ENCODE results near the gene LRRC4C. TPM values are rescaled to one million over a fixed set of nuclear protein-coding genes. Genes with fewer than 3 reads are reported as not detected.
"Not testable (repeated sequence)": the region's sequence is repeated elsewhere in the genome, so short reads cannot be mapped to it uniquely, and the experiment has no call there.

Gene LRRC4C
- total RNA-seq, 1 donor from 2014 or later: 2.7 TPM

- Histone ChIP-seq H3K36me3 (no peaks in the 10 kb centered on the region), H4K20me1 (ENCODE audit: low read depth) (no peaks in the 10 kb centered on the region), H2AFZ (replicated peaks) (no peak overlapping the region), H3K4me3 (no peak overlapping the region), H3K9me3 (ENCODE audit: low read depth) (no peaks in the 10 kb centered on the region), H3F3A (ENCODE audit: low read depth) (no peaks in the 10 kb centered on the region), H3K4me2 (no peak overlapping the region), H3K27ac (no peak overlapping the region), H3K79me2 (ENCODE audit: low read depth) (no peaks in the 10 kb centered on the region), H3K9ac (no peak overlapping the region), H3K27me3 (no peaks in the 10 kb centered on the region), H3K4me1 (peaks cover 8% of the 10 kb centered on the region)
- TF ChIP-seq EZH2 (IDR thresholded peaks at IDR 0.05) (no peak), CTCF (IDR thresholded peaks at IDR 0.05) (no peak), EZH2phosphoT487 (IDR thresholded peaks at IDR 0.05) (no peak)
- Mint-ChIP-seq H3K9me3 (no peaks in the 10 kb centered on the region), H3K4me1 (peaks cover 3% of the 10 kb centered on the region), H3K27ac (no peak overlapping the region), H3K27me3 (ENCODE audit: insufficient read depth, low read depth) (peaks cover 4% of the 10 kb centered on the region), H3K4me3 (no peak overlapping the region), H3K36me3 (no peaks in the 10 kb centered on the region)
- no peak for DNase-seq (ENCODE audit: low spot score)
Observed at GRCh38 chr11:40544162-40544561, 915.3 kb downstream of the LRRC4C start.

GRCh38 chr11:40542821-40543220 is 916.6 kb downstream of the LRRC4C start:
- H3K4me3 ChIP-seq: no peak overlapping the region
- no peaks in the 10 kb centered on the region for H4K20me1 ChIP-seq (ENCODE audit: low read depth)
- no peak for DNase-seq (ENCODE audit: low spot score)
- H3K79me2 ChIP-seq (ENCODE audit: low read depth): no peaks in the 10 kb centered on the region
- no peaks in the 10 kb centered on the region for H3K27me3 ChIP-seq
- no peaks in the 10 kb centered on the region for H3K36me3 Mint-ChIP-seq
- no peaks in the 10 kb centered on the region for H3F3A ChIP-seq (ENCODE audit: low read depth)
- no peak overlapping the region for H3K27ac ChIP-seq
- H3K4me1 Mint-ChIP-seq: peaks cover 3% of the 10 kb centered on the region
- no peak overlapping the region for H2AFZ ChIP-seq (replicated peaks)
- H3K36me3 ChIP-seq: no peaks in the 10 kb centered on the region
- H3K9me3 Mint-ChIP-seq: no peaks in the 10 kb centered on the region
- peaks cover 8% of the 10 kb centered on the region for H3K4me1 ChIP-seq
- no peak overlapping the region for H3K27ac Mint-ChIP-seq
- peaks cover 2% of the 10 kb centered on the region for H3K27me3 Mint-ChIP-seq (ENCODE audit: insufficient read depth, low read depth)
- no peak overlapping the region for H3K4me2 ChIP-seq
- no peak overlapping the region for H3K4me3 Mint-ChIP-seq
- H3K9me3 ChIP-seq (ENCODE audit: low read depth): no peaks in the 10 kb centered on the region
- no peak for TF ChIP-seq EZH2 (IDR thresholded peaks at IDR 0.05)
- TF ChIP-seq EZH2phosphoT487 (IDR thresholded peaks at IDR 0.05): no peak
- no peak for TF ChIP-seq CTCF (IDR thresholded peaks at IDR 0.05)
- no peak overlapping the region for H3K9ac ChIP-seq

- Histone ChIP-seq H2AFZ (replicated peaks) (no peak overlapping the region), H3K4me1 (peaks cover 13% of the 10 kb centered on the region)
- no peak overlapping the region for H3K4me3 Mint-ChIP-seq
Observed at GRCh38 chr11:40537734-40538133, 921.7 kb downstream of the LRRC4C start.

GRCh38 chr11:40522080-40522479 is 937.4 kb downstream of the LRRC4C start:
- not testable (repeated sequence) for H3K9ac ChIP-seq; H3K36me3 ChIP-seq; DNase-seq (ENCODE audit: low spot score); H3K4me2 ChIP-seq; H3K4me1 ChIP-seq; H3K4me1 Mint-ChIP-seq; H3K9me3 Mint-ChIP-seq; H3K79me2 ChIP-seq (ENCODE audit: low read depth); H2AFZ ChIP-seq (replicated peaks); H3K9me3 ChIP-seq (ENCODE audit: low read depth); H4K20me1 ChIP-seq (ENCODE audit: low read depth); H3K36me3 Mint-ChIP-seq; H3K4me3 ChIP-seq; H3K4me3 Mint-ChIP-seq; H3K27ac ChIP-seq; H3K27me3 ChIP-seq; H3K27ac Mint-ChIP-seq; H3F3A ChIP-seq (ENCODE audit: low read depth); H3K27me3 Mint-ChIP-seq (ENCODE audit: insufficient read depth, low read depth)

More at GRCh38 chr11:40537734-40538133, 921.7 kb downstream of the LRRC4C start:
- Mint-ChIP-seq H3K27me3 (ENCODE audit: insufficient read depth, low read depth) (no peaks in the 10 kb centered on the region), H3K36me3 (no peaks in the 10 kb centered on the region), H3K9me3 (no peaks in the 10 kb centered on the region), H3K4me1 (peaks cover 2% of the 10 kb centered on the region), H3K27ac (no peak overlapping the region)
- Histone ChIP-seq H3K27me3 (no peaks in the 10 kb centered on the region), H3K4me3 (no peak overlapping the region), H3K9me3 (ENCODE audit: low read depth) (no peaks in the 10 kb centered on the region), H3K9ac (no peak overlapping the region), H3K4me2 (no peak overlapping the region), H4K20me1 (ENCODE audit: low read depth) (no peaks in the 10 kb centered on the region), H3K36me3 (no peaks in the 10 kb centered on the region), H3K27ac (no peak overlapping the region), H3K79me2 (ENCODE audit: low read depth) (no peaks in the 10 kb centered on the region), H3F3A (ENCODE audit: low read depth) (no peaks in the 10 kb centered on the region)
- no peak for DNase-seq (ENCODE audit: low spot score)
- no peak for TF ChIP-seq EZH2phosphoT487 (IDR thresholded peaks at IDR 0.05)
- no peak for TF ChIP-seq EZH2 (IDR thresholded peaks at IDR 0.05)
- no peak for TF ChIP-seq CTCF (IDR thresholded peaks at IDR 0.05)
